GM18868 (cell line): ENCODE measurements around the gene SAT2.
A peak's percentile ranks its signal among the peaks of the same experiment; 100 is the strongest.
"Not testable (repeated sequence)": the region's sequence is repeated elsewhere in the genome, so short reads cannot be mapped to it uniquely, and the experiment has no call there.

Source experiments
- ATAC-seq: cut with Tn5 transposase; IDR thresholded peaks from one replicate; pipeline ENCODE4 v1.9.1; 2021; ENCODE audit warnings: mild to moderate bottlenecking, moderate library complexity; ENCODE audit not compliant: unreplicated experiment

Gene SAT2

GRCh38 chr17:7634384-7634783 lies 6.8 kb upstream of the SAT2 start:
- no peak for ATAC-seq

- ATAC-seq = no peak
These were observed 5.5 kb upstream of the SAT2 start for GRCh38 chr17:7633093-7633492.

GRCh38 chr17:7632492-7632894 lies 4.9 kb upstream of the SAT2 start:
- no peak for ATAC-seq

GRCh38 chr17:7631398-7632380 lies 4.1 kb upstream of the SAT2 start:
- ATAC-seq = no peak

- ATAC-seq = no peak
These were observed 2.4 kb upstream of the SAT2 start, which contains the start of gene SHBG for GRCh38 chr17:7629939-7630571. Gene SHBG, plus strand, starts transcription at chr17:7630135. Its CDS starts 38 bp downstream, at chr17:7630173.

- no peak for ATAC-seq
These were observed 718 bp downstream of the SAT2 start for GRCh38 chr17:7626956-7627249.

GRCh38 chr17:7626307-7626706 lies 1.3 kb downstream of the SAT2 start:
- no peak for ATAC-seq

- not testable (repeated sequence) for ATAC-seq
These were observed 1.9 kb downstream of the SAT2 start for GRCh38 chr17:7625749-7626148.

- no peak for ATAC-seq
These were observed 4.0 kb downstream of the SAT2 start for GRCh38 chr17:7623661-7624060.

- no peak for ATAC-seq
These were observed 6.8 kb downstream of the SAT2 start for GRCh38 chr17:7620835-7621234.

GRCh38 chr17:7618608-7619007 lies 9.0 kb downstream of the SAT2 start:
- no peak for ATAC-seq

GRCh38 chr17:7615265-7615747 lies 12.3 kb downstream of the SAT2 start:
- no peak for ATAC-seq

- ATAC-seq = peak; percentile 89
These were observed 13.0 kb downstream of the SAT2 start, which contains the start of gene FXR2 for GRCh38 chr17:7614425-7615264. Gene FXR2, minus strand, starts transcription at chr17:7614897. Its CDS starts 365 bp downstream, at chr17:7614532.

GRCh38 chr17:7613769-7614424 lies 13.7 kb downstream of the SAT2 start:
- ATAC-seq = no peak

- no peak for ATAC-seq
These were observed 15.4 kb downstream of the SAT2 start for GRCh38 chr17:7612294-7612640.

GRCh38 chr17:7611635-7612293 lies 15.9 kb downstream of the SAT2 start:
- ATAC-seq = no peak

GRCh38 chr17:7610641-7611040 lies 17.0 kb downstream of the SAT2 start:
- no peak for ATAC-seq

GRCh38 chr17:7606280-7606679 lies 21.3 kb downstream of the SAT2 start:
- no peak for ATAC-seq

- not testable (repeated sequence) for ATAC-seq
These were observed 30.1 kb downstream of the SAT2 start for GRCh38 chr17:7597561-7597960.

GRCh38 chr17:7593296-7593695 lies 34.3 kb downstream of the SAT2 start:
- no peak for ATAC-seq
